Medulla oblongata (tissue), 1 donor: Measurements from ENCODE around the gene PDZD2.
A peak's percentile ranks its signal among the peaks of the same experiment; 100 is the strongest.
"Not testable (repeated sequence)": the region's sequence is repeated elsewhere in the genome, so short reads cannot be mapped to it uniquely, and the experiment has no call there.

ENCODE experiments used
- DNase-seq: peaks from one replicate; pipeline ENCODE4 v3.0.0-alpha.2; 2015; ENCODE audit errors: extremely low spot score

The PDZD2 gene

GRCh38 chr5:31691408-31691807 is 52.5 kb downstream of the PDZD2 start:
- not testable (repeated sequence) for DNase-seq

DNA sequence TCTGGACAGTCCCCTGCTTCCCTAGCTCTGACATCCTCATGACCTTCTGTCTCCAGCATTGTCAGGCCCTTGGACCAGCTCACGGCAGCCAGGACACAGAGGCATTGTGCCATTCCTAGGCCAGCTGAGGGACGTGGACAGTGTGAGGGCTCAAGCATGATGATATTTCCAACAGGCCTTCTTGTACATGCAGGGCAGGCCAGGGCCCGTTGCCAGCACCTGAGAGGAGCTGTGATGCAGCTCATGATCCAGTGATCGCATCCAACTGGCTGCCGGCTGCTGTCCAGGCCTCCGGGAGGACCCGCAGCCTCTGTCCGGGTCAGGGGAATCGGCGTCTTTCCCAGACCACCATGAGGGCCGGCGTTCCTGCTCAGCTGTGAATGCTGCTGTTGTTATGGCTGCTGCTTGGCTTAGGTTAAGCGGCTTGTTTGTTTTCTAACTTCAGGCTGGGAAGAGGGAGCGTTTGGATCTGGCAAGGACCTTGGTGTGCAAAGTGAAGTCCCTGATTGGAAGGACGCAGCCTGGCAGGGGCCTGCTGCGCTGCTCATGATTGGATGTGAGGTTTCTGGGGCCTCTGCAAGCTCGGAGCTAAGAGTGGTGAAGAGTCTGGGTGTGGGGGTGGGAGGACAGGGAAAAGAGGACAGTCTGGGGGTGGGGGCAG is 53.8 kb downstream of the PDZD2 start:
- peak; percentile 76 for DNase-seq

DNA sequence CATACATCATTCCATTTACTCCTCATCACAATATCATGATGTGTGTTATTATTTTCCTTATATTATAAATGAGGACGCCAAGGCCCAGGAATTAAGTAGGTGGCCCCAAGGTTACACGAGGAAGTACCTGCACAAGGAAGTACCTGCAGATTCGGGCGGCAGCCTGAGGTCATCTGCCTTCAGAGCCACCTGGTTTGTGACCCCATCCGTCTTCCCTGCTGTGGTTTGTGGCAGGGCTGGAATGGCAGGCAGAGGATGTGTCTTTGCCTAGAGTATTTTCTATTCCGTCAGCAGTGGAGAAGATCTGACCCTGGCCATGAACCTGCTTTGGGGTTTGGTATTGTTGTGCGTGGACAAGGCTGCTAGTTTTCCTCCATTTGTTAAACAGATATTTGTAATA is 59.7 kb downstream of the PDZD2 start:
- no peak for DNase-seq

- no peak for DNase-seq
Observed at GRCh38 chr5:31701642-31702299, 62.8 kb downstream of the PDZD2 start.

DNA sequence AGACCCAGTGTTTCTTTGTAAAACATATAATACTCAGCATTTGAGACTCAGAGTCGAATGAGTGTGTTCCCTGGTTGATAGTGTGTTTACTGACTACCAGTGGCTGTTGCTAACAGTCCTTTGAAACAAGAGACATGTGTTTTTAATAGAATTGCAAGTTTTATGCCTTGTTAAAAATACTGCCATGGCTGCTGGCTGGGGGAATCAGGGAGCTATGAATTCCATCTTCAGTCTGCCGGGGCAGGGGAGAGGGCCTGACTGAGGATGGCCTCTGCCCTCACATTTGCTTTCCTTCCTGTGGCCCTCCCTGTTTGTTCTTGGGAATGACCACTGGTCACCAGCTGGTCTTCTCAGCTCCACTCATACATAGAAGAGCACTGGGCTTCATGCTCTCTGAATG is 63.8 kb downstream of the PDZD2 start:
- no peak for DNase-seq

DNA sequence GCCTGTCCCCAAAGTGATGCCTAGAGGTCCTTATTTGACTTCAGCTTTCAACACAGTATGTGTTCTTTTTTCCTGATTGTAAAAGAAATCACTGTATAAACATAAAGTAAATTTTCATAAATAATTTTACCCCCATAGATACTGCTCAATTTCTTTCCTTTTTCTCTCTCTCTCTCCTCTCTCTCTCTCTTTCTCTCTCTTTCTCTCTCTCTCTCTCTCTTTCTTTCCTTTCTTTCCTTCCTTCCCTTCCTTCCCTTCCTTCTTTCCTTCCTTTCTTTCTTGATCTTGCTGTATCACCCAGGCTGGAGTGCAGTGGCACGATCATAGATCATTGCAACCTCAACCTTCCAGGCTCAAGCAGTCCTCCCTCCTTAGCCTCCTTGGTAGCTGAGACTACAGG is 64.8 kb downstream of the PDZD2 start:
- no peak for DNase-seq

DNA sequence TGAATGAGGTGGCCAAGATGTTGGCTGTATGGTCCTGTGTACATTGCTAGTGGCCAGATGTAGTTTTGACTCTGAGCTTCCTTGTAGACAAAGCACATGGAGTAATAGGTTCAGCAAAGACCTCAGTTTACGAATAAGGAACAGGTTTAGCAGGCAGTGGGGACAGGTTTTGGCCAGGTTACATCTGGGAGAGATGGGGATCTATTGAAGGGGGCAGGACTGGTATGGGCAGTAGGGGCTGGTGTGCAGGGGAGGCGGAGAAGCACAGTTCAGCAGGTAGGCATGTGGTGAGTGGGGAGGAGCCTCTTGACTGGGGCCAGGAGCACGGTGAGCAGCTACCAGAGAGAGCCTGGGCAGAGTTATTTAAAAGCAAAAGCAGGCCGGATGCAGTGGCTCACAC is 67.3 kb downstream of the PDZD2 start:
- no peak for DNase-seq

DNA sequence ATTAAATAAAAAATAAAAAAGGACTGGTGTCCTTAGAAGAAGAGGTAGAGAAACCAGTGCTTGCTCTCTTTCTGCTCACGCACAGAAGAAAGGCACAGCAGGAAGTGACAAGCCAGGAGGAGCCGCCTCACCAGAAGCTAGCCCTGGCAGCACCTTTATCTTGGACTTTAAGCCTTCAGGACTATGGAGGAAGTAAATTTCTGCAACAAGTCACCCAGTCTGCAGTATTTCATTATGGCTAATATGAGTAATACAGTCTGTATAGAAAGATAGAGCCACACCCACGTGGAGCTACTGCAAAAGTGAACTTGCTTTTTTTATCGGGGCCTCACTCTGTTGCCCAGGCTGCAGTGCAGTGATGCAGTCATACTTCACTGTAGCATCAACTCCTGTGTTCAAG is 68.4 kb downstream of the PDZD2 start:
- no peak for DNase-seq

DNA sequence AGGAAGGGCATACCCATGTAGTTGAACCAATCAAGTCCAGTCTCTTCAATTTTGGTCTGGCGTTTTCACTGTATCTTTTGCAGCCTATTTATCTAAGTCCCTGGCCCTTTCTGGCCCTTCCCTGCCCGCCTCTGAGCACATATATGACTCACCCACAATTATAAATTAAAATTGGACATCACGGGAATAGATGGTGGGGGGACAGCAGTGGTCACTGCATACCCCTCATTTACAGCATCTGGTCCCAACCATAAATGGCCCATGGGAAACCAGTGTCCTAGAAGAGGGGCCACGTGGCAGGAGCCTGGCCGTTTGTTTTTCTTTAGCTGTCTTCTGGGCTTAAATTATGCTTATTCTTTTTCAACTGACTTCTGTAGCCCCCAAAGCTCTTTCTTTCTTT is 69.2 kb downstream of the PDZD2 start:
- no peak for DNase-seq

DNA sequence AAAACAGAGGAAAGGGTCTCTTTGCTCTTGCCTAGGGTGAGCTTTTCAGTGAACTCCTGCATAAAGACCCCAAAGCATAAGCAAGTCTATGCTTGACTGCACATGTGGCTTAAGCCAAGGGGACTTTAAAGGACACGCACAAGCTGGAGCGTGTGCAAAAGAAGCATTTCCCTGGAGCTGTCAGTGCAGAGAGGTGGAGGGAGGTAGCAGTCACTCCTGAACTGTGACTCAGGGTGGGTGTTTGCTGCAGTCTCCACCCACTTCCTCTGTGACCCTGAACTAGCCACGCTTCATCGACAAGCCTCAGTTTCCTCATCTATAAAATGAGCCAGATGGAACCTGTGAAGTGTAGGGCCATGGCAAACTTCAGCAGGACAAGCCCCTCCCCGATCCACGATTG is 72.4 kb downstream of the PDZD2 start:
- no peak for DNase-seq

DNA sequence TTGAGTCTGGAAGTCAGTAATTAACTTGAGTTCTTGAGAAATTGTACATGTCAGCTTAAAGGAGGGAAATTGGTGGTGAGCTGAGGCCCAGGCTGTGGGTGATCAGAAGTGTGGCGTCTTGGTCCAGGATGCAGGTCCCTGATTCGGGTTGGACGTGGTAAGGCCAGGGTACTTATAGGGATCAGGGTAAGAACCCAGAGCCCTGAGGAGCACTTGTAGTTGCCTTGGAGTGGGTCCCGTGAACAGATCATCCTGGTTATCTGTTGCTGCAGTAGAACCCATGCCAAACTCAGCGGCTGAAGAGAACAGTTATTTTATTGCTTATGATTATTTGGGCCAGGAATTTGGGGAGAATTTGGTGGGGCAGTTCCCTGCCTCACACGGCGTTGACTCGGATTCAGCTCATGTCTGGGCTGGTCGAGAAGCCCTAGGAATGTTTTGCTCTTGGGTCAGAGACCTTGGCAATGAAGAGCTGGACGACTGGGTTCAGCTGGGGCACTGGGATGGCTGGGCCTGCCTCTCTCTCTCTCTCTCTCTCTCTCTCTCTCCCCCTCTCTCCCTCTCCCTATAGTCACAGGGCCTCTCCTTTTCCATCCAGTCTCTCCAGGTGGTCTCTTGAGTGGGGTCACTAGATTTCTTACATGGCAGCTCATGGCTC is 73.1 kb downstream of the PDZD2 start:
- no peak for DNase-seq

DNA sequence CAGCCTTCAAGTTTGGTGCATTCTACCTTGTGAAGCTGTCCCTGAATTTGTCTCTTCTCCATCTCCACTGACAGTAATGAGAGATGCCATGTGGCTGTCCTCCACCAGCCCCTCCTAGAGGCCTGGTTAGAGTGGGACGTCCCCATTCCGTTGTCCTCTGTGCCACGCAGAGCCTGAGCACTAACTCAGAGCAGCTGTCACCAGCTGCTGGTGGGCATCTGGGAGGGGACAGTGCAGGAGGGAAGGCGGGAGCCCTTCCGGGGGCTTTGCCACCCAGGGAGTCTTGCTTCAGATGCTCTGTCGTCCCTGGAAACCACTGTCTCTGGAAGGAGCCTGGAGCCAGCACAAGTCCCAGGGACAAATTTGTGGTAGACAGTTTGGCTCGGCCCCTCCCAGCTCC is 78.6 kb downstream of the PDZD2 start:
- DNase-seq, result no peak

DNA sequence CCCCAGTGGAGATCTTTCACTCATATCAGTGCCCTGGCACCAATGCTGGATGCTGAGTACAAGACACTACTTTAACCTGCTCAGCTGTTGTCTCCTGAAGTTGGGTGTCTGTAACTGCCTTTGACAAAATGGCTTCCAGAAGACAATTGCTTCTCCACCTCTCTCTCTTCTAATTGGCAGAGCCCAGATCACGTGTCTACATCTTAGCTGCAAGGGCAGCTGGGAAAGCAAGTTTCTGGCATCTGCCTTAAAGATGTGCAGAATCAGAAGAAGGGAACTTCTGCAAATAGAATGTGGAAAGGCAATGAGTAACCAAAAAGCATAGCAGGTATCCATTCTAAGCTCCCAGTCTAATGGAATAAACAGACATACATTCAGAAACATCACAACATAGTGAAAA is 81.1 kb downstream of the PDZD2 start:
- DNase-seq, result no peak

GRCh38 chr5:31720811-31721345 is 81.9 kb downstream of the PDZD2 start:
- no peak for DNase-seq

DNA sequence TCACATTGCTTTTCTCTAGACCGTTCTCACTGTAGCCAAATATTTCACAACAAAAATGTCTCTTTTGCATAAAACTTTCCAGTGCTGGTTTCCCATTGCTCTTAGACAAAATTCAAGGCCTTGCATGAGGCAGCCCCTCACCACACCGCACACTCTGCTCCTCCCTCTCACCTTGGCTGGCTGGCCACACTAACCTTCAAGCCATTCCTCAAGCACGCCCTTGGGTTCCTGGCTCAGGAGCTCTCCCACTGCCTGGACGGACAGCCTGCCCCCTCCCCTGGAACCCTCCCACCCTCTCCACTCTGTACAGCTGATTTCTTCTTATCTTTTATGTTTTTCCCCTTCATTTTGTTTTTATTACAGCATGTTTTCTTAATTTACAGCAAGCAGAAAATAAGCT is 83.2 kb downstream of the PDZD2 start:
- DNase-seq, result no peak

DNA sequence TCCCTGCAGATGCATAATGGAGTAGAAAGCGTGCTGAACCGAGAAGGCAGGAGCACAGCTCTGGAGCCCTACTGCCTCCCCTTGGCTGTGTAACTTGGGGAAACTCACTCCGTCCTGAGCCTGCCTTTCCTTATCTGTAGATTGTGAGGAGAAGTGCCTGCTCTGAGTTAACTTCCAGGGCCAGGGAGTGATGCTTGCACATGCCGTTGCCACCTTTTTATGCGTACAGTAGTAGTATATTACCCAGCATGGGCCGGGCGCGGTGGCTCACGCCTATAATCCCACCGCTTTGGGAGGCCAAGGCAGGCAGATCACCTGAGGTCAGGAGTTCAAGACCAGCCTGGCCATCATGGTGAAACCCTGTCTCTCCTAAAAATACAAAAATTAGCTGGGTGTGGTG is 87.1 kb downstream of the PDZD2 start:
- no peak for DNase-seq

DNA sequence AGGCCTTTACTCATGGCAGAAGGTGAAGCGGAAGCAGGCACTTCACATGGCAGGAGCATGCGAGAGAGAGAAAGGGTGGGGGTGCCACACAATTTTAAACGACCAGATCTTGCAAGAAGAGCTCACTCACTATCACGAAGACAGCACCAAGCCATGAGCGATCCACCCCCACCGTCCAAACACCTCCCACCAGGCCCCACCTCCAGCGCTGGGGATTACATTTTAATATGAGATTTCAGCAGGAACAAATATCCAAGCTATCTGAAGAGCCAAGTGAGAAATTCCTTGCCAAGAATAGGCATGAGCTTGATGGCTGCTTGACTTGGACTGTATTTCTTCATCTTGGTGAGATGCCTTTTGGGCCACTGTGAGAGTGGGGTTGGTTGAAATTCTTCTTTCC is 88.0 kb downstream of the PDZD2 start:
- DNase-seq, result no peak

GRCh38 chr5:31728039-31728438 is 89.1 kb downstream of the PDZD2 start:
- DNase-seq, result no peak

DNA sequence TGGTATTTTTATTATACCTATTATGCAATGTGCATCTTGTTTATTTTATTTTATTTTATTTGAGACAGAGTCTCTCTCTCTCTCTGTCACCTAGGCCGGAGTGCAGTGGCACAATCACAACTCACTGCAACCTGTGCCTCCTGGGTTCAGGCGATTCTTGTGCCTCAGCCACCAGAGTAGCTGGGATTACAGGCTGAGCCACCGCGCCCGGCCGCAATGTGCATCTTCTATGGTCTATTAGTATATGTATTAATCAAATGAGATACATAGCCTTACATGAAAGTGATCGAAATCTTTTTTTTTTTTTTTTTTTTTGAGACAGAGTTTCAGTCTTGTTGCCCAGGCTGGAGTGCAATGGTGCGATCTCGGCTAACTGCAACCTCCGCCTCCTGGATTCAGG is 89.9 kb downstream of the PDZD2 start:
- not testable (repeated sequence) for DNase-seq

- DNase-seq, result no peak
Observed at GRCh38 chr5:31730139-31730538, 91.2 kb downstream of the PDZD2 start.

DNA sequence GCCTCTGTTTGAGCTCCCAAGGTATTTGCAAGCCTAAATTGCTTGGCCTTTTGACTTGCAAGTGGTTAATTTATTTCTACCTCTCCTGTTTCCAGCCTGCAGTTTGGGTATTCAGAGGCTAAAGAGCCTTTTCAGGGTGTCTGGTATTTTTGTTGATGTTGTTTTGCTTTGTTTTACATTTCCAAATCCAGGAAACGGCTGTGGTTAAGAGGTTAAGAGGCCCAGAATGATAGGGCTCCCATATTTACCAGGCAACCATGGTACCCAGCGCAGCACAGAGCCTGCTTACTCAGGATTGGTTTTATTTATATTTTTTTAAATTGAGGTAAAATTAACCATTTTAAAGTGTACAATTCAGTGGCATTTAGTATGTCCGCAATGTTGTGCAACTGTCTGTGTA is 92.1 kb downstream of the PDZD2 start:
- DNase-seq, result no peak

GRCh38 chr5:31731710-31732301 is 92.9 kb downstream of the PDZD2 start:
- no peak for DNase-seq

DNA sequence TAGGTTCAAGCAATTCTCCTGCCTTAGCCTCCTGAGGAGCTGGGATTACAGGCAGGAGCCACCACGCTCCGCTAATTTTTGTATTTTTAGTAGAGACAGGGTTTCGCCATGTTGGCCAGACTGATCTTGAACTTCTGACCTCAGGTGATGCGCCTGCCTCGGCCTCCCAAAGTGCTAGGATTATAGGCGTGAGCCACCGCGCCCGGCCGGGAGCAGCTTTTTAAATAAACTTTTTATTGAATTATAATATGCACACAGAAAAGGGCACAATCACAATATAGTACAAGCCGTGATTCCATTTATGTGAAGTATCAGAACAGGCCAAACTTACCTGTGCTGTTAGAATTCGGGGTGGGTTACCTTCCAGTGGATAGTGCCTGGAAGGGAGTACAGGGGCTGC is 93.9 kb downstream of the PDZD2 start:
- not testable (repeated sequence) for DNase-seq
